Measurements from ENCODE around the gene CBX5. TPM values are rescaled to one million over a fixed set of nuclear protein-coding genes. Genes with fewer than 3 reads are reported as not detected.
"Not testable (repeated sequence)": the region's sequence is repeated elsewhere in the genome, so short reads cannot be mapped to it uniquely, and the experiment has no call there.

CBX5 gene
- total RNA-seq, 1 donor from 2014 or later, result 227 TPM

DNA sequence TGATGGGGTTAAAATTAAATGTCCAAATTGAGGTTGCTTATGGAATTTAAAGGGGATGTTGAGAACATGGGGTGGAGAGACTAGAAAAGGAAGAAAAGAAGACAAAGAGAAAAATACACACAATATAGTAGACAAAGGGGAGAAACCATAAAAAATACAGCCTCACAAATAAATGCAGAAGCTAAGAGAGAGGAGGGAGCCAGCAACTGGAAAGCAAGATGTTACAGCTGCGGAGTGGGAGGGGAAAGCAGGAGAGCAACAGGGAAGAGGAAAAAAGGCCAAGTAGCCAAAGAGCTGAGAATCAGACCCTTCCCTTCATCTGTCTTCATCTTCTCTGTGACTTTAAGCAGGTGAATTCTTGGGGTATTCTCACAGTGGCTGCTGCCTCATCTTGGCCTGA, 51.5 kb downstream of the CBX5 start:
- Mint-ChIP-seq H3K27me3 (no peaks in the 10 kb centered on the region), H3K9me3 (no peaks in the 10 kb centered on the region), H3K27ac (no peak overlapping the region), H3K4me1 (ENCODE audit: unreplicated experiment) (peaks cover 20% of the 10 kb centered on the region), H3K36me3 (peaks cover 4% of the 10 kb centered on the region), H3K4me3 (no peak overlapping the region)
- TF ChIP-seq, protein P1, sequence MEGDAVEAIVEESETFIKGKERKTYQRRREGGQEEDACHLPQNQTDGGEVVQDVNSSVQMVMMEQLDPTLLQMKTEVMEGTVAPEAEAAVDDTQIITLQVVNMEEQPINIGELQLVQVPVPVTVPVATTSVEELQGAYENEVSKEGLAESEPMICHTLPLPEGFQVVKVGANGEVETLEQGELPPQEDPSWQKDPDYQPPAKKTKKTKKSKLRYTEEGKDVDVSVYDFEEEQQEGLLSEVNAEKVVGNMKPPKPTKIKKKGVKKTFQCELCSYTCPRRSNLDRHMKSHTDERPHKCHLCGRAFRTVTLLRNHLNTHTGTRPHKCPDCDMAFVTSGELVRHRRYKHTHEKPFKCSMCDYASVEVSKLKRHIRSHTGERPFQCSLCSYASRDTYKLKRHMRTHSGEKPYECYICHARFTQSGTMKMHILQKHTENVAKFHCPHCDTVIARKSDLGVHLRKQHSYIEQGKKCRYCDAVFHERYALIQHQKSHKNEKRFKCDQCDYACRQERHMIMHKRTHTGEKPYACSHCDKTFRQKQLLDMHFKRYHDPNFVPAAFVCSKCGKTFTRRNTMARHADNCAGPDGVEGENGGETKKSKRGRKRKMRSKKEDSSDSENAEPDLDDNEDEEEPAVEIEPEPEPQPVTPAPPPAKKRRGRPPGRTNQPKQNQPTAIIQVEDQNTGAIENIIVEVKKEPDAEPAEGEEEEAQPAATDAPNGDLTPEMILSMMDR (conservative IDR thresholded peaks at IDR 0.05), result no peak
- no peak for DNase-seq (ENCODE audit: extremely low spot score, unreplicated experiment)

DNA sequence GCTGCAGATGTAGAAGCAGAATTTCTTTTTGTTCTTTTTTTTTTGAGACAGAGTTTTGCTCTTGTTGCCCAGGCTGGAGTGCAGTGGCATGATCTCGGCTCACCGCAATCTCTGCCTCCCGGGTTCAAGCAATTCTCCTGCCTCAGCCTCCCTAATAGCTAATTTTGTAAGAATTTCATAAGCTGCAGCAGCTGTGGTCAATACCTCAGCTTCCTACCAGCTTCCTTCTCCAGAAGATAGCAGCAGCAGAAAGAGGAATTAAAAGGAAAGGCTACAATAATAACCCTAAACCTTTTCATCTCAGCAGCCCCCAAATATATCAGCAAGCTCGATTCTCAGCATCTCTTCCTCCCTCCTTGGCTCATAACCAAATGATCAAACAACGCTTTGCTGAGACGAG, 52.0 kb downstream of the CBX5 start:
- not testable (repeated sequence) for H3K4me3 Mint-ChIP-seq; H3K9me3 Mint-ChIP-seq; DNase-seq (ENCODE audit: extremely low spot score, unreplicated experiment); H3K27ac Mint-ChIP-seq; H3K36me3 Mint-ChIP-seq; H3K27me3 Mint-ChIP-seq
- H3K4me1 Mint-ChIP-seq (ENCODE audit: unreplicated experiment), result peaks cover 15% of the 10 kb centered on the region

DNA sequence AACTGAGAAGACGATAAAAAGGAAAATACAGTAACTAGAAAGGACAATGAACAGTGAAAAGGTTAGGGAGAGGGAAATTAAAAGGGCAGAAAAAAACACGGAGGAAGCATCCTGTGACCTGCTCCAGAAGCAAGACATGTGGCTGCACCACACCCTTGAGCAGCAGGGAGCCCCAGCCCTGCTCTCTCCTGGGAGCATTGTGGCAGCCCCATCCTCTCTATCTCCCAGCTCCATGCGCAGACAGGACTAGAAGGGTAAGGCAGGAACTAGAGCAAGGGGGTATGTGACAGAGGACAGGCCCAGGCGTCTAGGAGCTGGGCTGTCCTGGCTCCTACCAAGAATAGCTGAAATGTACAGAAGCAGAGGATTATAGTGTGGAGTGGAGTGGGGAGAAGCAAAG, 52.5 kb downstream of the CBX5 start:
- no peak for DNase-seq (ENCODE audit: extremely low spot score, unreplicated experiment)
- Mint-ChIP-seq H3K36me3 (peaks cover 4% of the 10 kb centered on the region), H3K27me3 (no peaks in the 10 kb centered on the region), H3K27ac (no peak overlapping the region), H3K9me3 (no peaks in the 10 kb centered on the region), H3K4me1 (ENCODE audit: unreplicated experiment) (peaks cover 15% of the 10 kb centered on the region), H3K4me3 (no peak overlapping the region)
- TF ChIP-seq, protein P1 (conservative IDR thresholded peaks at IDR 0.05), result no peak

- H3K4me3 Mint-ChIP-seq, result no peak overlapping the region
- no peaks in the 10 kb centered on the region for H3K9me3 Mint-ChIP-seq
- H3K4me1 Mint-ChIP-seq (ENCODE audit: unreplicated experiment), result peaks cover 14% of the 10 kb centered on the region
- H3K27me3 Mint-ChIP-seq, result no peaks in the 10 kb centered on the region
- TF ChIP-seq, protein P1 (conservative IDR thresholded peaks at IDR 0.05), result no peak
- no peak overlapping the region for H3K27ac Mint-ChIP-seq
- DNase-seq (ENCODE audit: extremely low spot score, unreplicated experiment), result no peak
- H3K36me3 Mint-ChIP-seq, result peaks cover 4% of the 10 kb centered on the region
These were observed 54.3 kb downstream of the CBX5 start for GRCh38 chr12:54225666-54226065.

GRCh38 chr12:54222609-54223008, 57.3 kb downstream of the CBX5 start:
- TF ChIP-seq, protein P1 (conservative IDR thresholded peaks at IDR 0.05), result no peak
- H3K36me3 Mint-ChIP-seq, result no peaks in the 10 kb centered on the region
- H3K4me1 Mint-ChIP-seq (ENCODE audit: unreplicated experiment), result peaks cover 14% of the 10 kb centered on the region
- DNase-seq (ENCODE audit: extremely low spot score, unreplicated experiment), result no peak
- H3K4me3 Mint-ChIP-seq, result no peak overlapping the region
- no peak overlapping the region for H3K27ac Mint-ChIP-seq
- peaks cover 17% of the 10 kb centered on the region for H3K27me3 Mint-ChIP-seq
- no peaks in the 10 kb centered on the region for H3K9me3 Mint-ChIP-seq

DNA sequence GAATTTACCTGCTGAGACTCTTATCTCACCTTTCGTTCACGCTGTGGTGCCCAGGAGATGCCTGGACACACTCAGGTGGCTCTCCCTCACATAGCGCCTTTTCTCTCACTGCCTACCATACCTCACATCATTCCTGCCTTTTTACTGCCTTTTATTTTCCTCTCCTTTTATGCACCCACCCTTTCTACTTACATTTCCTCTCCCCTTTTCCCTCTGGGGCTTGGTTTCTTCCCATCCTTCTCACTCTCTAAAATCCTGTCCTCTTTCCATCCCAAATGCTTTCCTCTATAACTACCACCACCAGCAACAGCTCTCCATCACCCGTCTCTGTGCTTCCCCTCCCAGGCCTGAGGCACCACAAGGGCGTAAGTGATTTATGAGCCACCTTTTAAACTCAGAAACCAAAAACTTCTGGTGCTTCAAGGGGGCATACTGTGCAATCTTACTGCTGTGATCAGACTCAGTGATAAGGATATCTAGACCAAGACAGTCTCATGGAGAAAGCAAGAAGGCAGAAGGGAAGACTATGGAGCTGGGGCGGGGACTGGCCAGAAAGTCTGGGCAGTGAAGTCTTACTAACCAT, 58.4 kb downstream of the CBX5 start:
- DNase-seq (ENCODE audit: extremely low spot score, unreplicated experiment), result no peak
- Mint-ChIP-seq H3K4me3 (no peak overlapping the region), H3K27ac (no peak overlapping the region), H3K27me3 (peaks cover 28% of the 10 kb centered on the region), H3K4me1 (ENCODE audit: unreplicated experiment) (peaks cover 19% of the 10 kb centered on the region), H3K36me3 (no peaks in the 10 kb centered on the region), H3K9me3 (no peaks in the 10 kb centered on the region)
- TF ChIP-seq, protein P1 (conservative IDR thresholded peaks at IDR 0.05), result no peak
